Lower leg skin (tissue), 4 donors: ENCODE results near the gene HDAC7. TPM values are rescaled to one million over a fixed set of nuclear protein-coding genes. Genes with fewer than 3 reads are reported as not detected.
A peak's percentile ranks its signal among the peaks of the same experiment; 100 is the strongest.
"Not testable (repeated sequence)": the region's sequence is repeated elsewhere in the genome, so short reads cannot be mapped to it uniquely, and the experiment has no call there.

Experiments used
- DNase-seq, 2 donors: peaks; one replicate each; pipeline ENCODE4 v3.0.0-alpha.2; 2019; ENCODE audit warnings: low spot score in 2 of 2
- H3K4me3 ChIP-seq: fragments of 200-600 bp; sonication (generic); 2 replicates; pipeline ENCODE4 v1.5.1; 2017; ENCODE audit warnings: mild to moderate bottlenecking, low read depth; ENCODE audit not compliant: poor library complexity, severe bottlenecking
- POLR2A ChIP-seq, 2 donors: fragments of 450-650 bp; IDR thresholded peaks; one replicate each; pipeline ENCODE4 v1.6.1; 2016 to 2017; ENCODE audit warnings: antibody characterized with exemption in 2 of 2, mild to moderate bottlenecking in 1 of 2, moderate library complexity in 1 of 2
- WGBS, 2 donors: methylation state at CpG; one replicate each; pipeline ENCODE4 v1.1.5; 2018; 5-methylcytosine and 5-hydroxymethylcytosine counted together
- intact Hi-C: fragments of 100-400 bp; cut with DNase I; formaldehyde crosslinking; loops from one replicate; pipeline ENCODE4 v1.15.0; 2023; ENCODE audit warnings: low total_unique reads
- total RNA-seq, 4 donors: library from RNA; depleted of rRNA; stranded (reverse); fragments of >200 nt; gene quantifications; one replicate each; pipeline ENCODE4 v1.1.0, GENCODE V29; 2016
- TF ChIP-seq, protein P1 (sequence below), 3 donors: fragments of 450-650 bp; IDR thresholded peaks; one replicate each; pipeline ENCODE4 v1.5.1; 2016; ENCODE audit warnings: antibody characterized with exemption in 3 of 3, mild to moderate bottlenecking in 3 of 3, moderate library complexity in 2 of 3

HDAC7 gene
- total RNA-seq, 4 donors from 2014 or later: 56.3 to 114 (median 63.5) TPM

DNA sequence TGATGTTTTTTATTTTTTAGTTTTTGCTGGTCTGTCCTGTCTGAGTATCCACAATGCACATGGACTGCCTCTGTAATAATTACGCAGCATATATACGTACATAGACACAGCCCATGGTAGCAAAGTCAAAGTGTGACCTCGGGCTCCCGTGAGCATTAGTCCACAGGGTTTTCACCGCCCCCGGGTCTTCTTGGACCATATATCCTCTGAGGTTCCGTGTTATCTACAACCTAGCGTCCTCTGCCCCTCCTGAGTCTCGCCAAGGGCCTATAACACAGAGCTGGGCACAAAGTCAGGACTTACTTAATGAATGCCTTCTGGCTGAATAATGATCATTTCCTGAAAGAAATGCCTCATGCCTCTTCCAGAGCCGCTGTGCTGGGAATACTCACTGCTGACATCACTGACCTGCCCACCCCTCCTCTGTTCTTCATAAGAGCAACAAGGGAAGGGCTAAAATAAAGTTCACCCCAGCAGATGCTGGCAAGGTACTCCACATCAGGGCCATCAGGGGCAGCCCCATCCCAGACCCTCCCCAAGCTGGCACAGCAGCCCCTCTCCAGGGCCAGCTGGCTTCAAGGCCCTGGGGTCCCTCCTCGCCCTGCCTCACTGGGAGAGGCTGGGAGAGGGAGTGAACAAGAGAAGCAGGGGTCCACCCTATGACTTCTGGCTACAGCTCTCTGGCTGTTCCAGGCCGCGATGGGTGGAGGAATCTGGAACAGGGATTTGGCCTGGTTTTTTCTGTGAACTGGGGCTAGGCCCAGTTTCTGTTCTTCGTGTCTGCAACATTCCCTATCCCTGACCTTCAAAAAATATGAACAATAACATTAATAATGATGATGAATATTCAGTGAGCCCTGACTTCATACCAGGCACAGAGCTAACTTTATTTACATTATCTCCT lies 7.9 kb downstream of the HDAC7 start:
- peak; percentile 78 to 94 for DNase-seq
- WGBS, 2 donors: 13 to 16% methylated on average over 14 of the region's 14 CpGs
- H3K4me3 ChIP-seq: no peak overlapping the region
- TF ChIP-seq, protein P1, sequence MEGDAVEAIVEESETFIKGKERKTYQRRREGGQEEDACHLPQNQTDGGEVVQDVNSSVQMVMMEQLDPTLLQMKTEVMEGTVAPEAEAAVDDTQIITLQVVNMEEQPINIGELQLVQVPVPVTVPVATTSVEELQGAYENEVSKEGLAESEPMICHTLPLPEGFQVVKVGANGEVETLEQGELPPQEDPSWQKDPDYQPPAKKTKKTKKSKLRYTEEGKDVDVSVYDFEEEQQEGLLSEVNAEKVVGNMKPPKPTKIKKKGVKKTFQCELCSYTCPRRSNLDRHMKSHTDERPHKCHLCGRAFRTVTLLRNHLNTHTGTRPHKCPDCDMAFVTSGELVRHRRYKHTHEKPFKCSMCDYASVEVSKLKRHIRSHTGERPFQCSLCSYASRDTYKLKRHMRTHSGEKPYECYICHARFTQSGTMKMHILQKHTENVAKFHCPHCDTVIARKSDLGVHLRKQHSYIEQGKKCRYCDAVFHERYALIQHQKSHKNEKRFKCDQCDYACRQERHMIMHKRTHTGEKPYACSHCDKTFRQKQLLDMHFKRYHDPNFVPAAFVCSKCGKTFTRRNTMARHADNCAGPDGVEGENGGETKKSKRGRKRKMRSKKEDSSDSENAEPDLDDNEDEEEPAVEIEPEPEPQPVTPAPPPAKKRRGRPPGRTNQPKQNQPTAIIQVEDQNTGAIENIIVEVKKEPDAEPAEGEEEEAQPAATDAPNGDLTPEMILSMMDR (IDR thresholded peaks at IDR 0.05): no peak
- no peak for TF ChIP-seq POLR2A (IDR thresholded peaks at IDR 0.05)
- intact Hi-C loops: no loop called here

DNA sequence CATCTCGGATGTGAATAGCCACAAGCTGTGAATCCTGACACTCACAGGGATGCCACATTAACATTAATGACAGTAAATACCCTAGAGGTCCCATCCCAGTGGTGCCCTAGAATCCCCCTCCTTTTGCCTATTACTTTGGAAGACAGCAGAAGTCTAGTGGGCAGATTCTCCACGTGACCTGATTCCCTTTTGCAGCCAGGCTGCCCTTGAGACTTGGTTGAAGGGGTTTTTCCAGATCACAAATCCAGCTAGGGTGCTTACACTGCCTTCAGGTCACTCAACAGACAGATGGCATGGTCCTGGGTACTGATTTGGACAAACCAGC lies 8.7 kb downstream of the HDAC7 start:
- intact Hi-C loops: no loop called here
- no peak for TF ChIP-seq POLR2A (IDR thresholded peaks at IDR 0.05)
- TF ChIP-seq, protein P1 (IDR thresholded peaks at IDR 0.05): no peak
- DNase-seq: no peak
- 55 to 56% methylated on average over 2 of the region's 2 CpGs for WGBS, 2 donors
- no peak overlapping the region for H3K4me3 ChIP-seq

GRCh38 chr12:47809518-47809917 lies 10.2 kb downstream of the HDAC7 start:
- DNase-seq, H3K4me3 ChIP-seq, intact Hi-C loops: not testable (repeated sequence)
- WGBS, 2 donors: 74 to 75% methylated on average over 9 of the region's 9 CpGs

- intact Hi-C loops: no loop called here
- 67 to 68% methylated on average over 9 of the region's 9 CpGs for WGBS, 2 donors
- no peak overlapping the region for H3K4me3 ChIP-seq
- DNase-seq: no peak
- no peak for TF ChIP-seq POLR2A (IDR thresholded peaks at IDR 0.05)
- TF ChIP-seq, protein P1 (IDR thresholded peaks at IDR 0.05): no peak
These were observed 10.9 kb downstream of the HDAC7 start for GRCh38 chr12:47808574-47809365.

DNA sequence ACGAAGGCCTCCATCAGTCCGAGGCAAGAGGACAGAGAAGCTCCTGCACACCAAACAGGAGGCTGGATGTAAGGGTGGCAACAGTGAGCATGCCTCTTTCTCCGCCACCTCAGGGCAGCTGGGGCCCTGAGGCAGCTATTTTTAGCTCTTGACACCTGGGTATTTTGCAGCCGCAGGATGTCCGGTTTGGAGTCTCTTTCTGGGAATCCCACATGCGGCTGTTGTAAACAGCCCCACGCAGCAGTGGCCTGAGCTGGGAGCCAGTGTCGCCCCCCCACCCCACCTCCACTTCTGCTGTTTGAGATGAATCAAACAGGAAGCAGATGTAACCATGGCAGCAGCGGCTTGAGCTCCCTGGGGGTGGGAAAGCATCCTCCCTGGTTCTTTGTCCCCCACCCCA lies 11.7 kb downstream of the HDAC7 start:
- no peak for TF ChIP-seq POLR2A (IDR thresholded peaks at IDR 0.05)
- intact Hi-C loops: no loop called here
- no peak overlapping the region for H3K4me3 ChIP-seq
- WGBS, 2 donors: 32 to 35% methylated on average over 8 to 9 of the region's 9 CpGs
- no peak for DNase-seq

DNA sequence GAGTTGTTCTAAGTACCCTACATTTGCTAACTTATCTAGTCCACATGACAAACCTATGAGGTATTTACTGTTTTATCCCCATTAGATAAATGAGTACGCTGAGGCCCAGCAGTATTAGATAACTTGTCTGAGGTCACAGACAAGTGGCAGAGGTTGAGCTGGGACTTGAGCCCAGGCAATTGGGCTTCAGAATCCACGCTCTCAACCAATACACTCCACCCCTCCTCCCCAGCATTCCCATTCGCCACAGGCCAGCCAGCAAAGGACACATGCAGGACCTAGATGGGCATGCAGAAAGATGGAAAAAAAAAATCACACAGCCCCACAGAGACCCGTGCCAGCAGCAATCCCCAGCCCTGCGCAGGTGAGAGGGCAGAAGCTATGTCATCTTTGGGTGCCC lies 12.4 kb downstream of the HDAC7 start:
- WGBS, 2 donors: 61 to 63% methylated on average over 5 of the region's 5 CpGs

More for the DNA sequence above, 12.4 kb downstream of the HDAC7 start:
- H3K4me3 ChIP-seq: no peak overlapping the region
- DNase-seq: no peak
- TF ChIP-seq, protein P1 (IDR thresholded peaks at IDR 0.05): no peak
- TF ChIP-seq POLR2A (IDR thresholded peaks at IDR 0.05): no peak
- intact Hi-C loops: no loop called here
